DOHH2 (cell line): ENCODE measurements around the gene PNPO.

Experiments used
- EZH2phosphoT487 ChIP-seq: fragments of 200-600 bp; sonication (generic); IDR thresholded peaks from 2 replicates; pipeline ENCODE4 v1.6.1; 2017; ENCODE audit warnings: borderline replicate concordance, mild to moderate bottlenecking, antibody characterized with exemption, low read length, moderate library complexity, mixed read lengths
- TF ChIP-seq, protein P1 (sequence below): fragments of 200-600 bp; sonication (generic); IDR thresholded peaks from one replicate; pipeline ENCODE4 v1.5.1; 2014; ENCODE audit warnings: antibody characterized with exemption, mild to moderate bottlenecking, low read depth, low read length; ENCODE audit not compliant: poor library complexity, severe bottlenecking

DNA sequence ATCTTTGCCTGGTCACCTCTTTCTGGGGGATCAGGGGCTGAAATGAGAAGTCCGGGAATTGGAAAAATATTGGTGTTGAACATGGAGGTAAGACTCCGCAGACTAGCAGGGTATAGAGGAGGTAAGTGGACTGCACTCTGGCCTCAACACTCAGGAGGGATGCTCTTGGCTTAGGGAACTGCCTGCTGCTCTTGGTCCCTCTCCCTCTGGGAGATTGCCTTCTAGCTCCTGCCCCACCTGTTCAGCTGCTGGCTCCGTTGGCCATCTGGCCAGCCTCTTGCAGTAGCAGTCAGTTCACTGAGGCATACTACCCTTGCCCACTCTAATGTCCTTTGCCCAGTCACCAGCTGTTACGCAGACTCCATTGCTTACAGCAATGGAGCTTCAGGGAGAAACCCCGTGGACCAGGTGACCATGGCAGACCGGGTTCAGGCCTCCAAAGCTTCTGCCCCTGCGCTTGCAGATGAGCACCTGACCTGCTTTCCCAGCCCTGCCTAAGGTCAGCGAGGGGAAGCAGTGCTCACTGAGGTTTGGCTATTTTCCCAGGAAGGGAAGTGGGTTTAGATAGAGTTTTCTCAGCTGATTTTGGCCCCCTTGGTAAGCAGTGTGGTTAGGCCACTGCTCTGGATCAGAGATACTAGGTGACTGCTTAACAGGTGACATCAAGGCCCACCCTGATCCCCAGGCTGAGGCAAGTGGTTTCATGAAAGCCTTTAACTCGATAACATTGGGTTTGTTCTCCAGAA lies 41.4 kb downstream of the PNPO start:
- TF ChIP-seq, protein P1, sequence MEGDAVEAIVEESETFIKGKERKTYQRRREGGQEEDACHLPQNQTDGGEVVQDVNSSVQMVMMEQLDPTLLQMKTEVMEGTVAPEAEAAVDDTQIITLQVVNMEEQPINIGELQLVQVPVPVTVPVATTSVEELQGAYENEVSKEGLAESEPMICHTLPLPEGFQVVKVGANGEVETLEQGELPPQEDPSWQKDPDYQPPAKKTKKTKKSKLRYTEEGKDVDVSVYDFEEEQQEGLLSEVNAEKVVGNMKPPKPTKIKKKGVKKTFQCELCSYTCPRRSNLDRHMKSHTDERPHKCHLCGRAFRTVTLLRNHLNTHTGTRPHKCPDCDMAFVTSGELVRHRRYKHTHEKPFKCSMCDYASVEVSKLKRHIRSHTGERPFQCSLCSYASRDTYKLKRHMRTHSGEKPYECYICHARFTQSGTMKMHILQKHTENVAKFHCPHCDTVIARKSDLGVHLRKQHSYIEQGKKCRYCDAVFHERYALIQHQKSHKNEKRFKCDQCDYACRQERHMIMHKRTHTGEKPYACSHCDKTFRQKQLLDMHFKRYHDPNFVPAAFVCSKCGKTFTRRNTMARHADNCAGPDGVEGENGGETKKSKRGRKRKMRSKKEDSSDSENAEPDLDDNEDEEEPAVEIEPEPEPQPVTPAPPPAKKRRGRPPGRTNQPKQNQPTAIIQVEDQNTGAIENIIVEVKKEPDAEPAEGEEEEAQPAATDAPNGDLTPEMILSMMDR: no peak
- no peak for TF ChIP-seq EZH2phosphoT487
